GM19043 (cell line): ENCODE results near the gene ARSI.

Source experiments
- ATAC-seq: cut with Tn5 transposase; IDR thresholded peaks from one replicate; pipeline ENCODE4 v1.9.1; 2021; ENCODE audit warnings: low read depth; ENCODE audit not compliant: unreplicated experiment

ARSI gene

DNA sequence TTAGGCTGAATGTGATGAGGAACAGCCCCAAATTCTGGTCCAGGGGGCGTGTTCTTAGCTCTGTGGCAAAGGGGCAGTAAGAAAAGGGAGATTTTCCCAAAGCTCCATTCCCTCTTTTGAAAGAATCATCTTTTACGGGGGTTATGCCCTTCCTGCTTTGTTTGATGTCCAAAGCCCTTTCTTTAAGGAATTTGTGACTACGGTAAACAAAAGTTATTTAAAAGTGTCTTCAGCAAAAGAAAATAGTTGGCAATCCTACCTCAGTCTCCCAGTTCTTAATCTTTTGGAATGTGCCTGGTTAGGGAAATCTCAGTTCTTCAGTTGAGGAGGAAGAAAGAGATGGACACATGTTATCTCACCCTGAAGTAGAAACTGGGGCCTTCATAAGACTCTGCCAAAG is 24.4 kb upstream of the ARSI start:
- no peak for ATAC-seq

DNA sequence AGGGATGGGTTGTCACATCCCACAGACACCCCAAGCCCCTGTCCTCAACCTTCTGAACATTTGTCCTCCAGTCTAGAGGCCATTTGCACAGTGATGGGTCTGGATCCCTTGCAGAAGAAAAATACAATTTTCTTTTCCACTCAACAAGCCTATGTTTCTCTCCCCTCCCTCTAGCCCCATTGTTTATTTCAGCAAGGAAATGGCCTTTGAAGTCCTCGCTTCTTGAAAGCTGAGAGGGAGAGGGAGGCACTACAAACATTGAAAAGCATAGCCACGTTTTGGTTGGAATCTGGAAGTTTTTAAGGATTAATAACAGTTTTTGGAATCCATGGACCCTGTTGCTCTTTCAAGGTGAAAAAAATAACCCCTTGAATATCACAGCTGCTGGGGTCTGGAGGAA is 24.0 kb upstream of the ARSI start:
- ATAC-seq, result no peak

DNA sequence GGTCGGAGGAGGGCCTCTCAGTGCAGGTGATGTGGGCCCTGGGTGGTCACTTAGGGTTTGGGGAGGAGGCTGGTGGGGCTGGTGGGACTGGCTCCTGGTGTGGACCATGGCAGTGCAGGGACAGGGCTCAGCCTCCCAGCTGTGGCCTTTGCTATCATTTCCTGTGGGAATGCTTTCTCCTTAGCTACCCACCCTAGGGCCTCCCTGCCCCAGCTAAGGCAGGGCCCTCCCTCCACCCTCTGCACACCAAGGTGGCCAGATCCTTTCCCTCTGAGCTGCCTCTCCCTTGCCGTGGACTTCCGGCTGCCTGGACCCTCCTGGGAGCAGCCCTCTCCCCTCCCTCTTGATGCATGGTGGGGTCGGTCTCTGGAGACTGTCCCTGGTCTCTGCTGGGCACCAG is 22.7 kb upstream of the ARSI start:
- no peak for ATAC-seq

DNA sequence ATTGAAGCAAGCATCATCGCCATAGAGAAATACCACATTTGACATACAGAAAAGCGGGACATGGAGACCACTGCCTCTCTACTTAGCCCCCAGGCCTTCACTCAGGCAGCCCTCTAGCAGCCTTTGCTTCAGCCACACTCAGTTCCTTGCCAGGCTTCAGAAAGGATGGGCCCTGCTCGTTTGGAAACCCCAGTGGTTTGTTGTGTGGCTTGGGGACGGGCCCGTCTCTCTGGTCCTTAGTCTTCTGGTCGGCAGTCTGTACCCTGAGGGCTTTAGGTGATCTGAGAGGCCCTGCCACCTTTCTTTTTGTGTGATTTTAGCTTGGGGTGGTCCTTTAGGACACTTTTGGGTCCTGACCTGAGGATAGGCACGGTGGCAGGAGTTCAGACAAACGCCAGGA is 21.1 kb upstream of the ARSI start:
- no peak for ATAC-seq

GRCh38 chr5:150323092-150323491 is 20.4 kb upstream of the ARSI start:
- no peak for ATAC-seq

DNA sequence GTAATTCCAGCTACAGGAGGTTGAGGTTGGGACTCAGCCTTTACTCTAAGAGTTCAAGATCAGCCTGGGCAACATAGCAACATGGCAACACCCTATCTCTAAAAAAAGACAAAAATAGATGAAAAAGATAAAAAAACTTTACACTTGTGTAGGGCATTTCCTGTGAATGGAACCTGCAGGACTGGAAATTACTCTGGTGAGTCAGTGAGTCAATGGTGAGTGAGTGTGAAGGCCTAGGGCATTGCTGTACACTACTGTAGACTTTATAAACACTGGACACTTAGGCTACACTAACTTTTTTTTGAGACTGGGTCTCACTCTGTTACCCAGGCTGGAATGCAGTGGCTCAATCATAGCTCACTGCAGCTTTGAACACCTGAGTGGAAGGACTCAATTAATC is 19.5 kb upstream of the ARSI start:
- no peak for ATAC-seq

- ATAC-seq, result no peak
Measured at GRCh38 chr5:150321784-150322183, 19.1 kb upstream of the ARSI start.

DNA sequence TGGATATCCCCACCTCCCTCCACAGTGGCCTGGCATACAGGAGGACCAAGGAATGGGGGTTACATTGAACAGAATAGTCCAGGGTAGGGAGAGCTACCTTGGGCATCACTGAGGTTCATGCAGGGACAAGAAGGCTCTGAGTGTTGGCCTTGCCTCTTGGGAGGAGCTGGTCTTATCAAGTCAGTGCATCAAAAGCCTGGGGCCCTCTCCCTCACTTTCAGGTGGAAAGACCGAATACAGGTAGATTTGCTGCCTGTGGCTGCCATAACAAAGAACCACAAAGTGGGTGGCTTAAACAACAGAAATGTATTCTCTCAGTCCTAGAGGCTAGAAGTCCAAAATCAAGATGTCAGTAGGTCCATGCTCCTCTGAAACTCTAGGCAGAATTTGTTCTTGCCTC is 18.5 kb upstream of the ARSI start:
- ATAC-seq, result no peak

DNA sequence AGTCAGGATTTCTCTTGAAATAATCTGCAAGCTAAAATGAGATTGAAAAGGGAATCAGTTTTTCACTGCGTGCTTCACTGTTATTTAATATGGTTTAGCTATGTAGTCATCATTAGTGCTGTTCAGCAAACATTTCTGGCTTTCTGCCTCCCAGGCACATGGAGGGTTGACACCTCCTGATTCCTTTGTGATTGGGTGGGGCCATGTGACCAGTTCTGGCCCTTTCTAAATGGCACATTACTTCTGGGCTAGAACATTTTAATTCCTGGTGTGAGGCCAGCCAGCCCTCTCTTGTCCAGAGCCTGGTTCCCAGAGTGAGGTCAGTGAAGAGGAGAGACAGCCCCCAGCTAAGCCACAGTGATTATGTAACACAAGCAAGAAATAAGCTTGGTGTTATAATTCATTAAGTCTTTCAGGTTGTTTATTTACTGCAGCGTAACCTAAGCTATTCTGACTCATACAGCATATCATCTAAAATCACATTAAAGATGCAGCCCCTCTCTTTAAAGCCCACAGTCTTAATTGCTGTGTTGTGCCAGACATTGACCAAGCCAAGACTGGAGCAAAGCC is 17.4 kb upstream of the ARSI start:
- no peak for ATAC-seq

DNA sequence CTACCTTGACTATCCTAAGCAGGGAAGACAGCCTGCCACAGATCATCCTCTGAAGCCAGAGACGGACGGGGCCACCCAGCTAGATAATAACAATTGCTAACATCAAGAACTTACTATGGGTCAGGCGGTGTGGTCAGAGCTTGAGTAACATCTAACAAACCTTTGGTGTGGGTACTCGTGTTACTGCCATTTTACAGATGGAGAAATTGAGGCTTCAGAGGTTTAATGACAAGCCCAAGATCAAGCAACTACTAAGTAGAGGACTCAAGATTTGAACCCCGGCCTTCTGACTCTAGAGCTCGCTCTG is 16.7 kb upstream of the ARSI start:
- ATAC-seq, result no peak

GRCh38 chr5:150318613-150319483 is 16.1 kb upstream of the ARSI start:
- ATAC-seq, result no peak

DNA sequence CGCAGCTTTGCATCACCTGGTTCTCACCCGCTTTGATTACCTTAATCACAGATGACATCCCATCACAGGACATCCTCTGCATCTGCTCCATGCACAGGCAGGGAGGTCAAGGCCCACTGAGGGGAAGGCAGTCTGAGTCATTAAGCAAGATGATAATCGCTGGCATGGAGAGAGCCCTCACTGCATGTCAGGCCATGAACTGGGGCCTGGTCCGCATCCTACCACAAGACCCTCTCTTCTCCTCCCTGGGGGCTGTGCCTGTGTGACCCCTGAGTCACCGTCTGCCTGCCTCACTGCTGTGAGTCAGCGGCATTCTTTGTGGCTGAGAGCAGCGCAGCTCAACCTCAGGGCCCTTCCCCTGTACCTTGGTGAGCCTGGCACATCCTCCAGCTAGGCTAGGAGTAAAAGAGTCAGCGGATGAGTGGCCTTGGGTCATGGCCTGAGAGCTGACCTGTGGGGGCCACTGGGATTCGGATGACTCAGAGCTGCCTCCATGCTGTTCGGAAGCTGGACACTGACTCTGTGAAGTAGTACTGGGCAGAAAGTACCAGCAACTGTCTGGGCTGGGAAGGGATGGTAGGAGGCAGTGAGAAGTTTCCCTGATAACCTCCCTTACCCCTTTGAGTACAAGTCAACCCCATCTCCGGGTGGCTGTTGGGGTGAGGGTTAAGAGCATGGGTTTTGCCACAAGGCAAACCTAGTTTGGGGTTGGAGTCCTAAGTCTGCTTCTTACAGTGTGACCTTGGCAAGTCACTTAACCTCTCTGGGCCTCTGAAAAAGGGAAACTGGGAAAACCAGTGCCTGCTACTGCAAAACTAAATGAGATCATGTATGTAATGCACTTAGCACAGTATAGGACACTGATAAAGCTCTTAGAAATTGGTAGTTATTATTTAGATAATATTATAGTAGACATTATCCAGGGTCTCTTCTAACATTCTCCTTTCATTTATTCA is 14.6 kb upstream of the ARSI start:
- ATAC-seq, result no peak

GRCh38 chr5:150316320-150316719 is 13.6 kb upstream of the ARSI start:
- ATAC-seq, result no peak

DNA sequence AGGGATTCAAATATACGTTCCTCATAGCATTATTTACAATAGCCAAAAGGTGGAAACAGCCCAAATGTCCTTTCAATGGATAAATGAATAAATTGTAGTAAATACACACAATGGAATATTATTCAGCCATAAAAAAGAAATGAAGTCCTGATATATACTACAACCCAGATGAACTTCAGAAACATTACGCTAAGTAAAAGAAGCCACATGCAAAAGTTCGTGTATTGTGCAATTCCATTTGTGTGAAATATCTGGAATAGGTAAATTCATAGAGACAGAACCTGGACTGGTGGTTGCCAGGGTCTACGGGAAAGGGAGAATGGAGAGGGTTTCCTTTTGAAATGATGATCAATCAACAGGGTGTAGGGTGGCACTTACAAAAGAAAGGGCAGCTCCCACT is 12.5 kb upstream of the ARSI start:
- no peak for ATAC-seq

DNA sequence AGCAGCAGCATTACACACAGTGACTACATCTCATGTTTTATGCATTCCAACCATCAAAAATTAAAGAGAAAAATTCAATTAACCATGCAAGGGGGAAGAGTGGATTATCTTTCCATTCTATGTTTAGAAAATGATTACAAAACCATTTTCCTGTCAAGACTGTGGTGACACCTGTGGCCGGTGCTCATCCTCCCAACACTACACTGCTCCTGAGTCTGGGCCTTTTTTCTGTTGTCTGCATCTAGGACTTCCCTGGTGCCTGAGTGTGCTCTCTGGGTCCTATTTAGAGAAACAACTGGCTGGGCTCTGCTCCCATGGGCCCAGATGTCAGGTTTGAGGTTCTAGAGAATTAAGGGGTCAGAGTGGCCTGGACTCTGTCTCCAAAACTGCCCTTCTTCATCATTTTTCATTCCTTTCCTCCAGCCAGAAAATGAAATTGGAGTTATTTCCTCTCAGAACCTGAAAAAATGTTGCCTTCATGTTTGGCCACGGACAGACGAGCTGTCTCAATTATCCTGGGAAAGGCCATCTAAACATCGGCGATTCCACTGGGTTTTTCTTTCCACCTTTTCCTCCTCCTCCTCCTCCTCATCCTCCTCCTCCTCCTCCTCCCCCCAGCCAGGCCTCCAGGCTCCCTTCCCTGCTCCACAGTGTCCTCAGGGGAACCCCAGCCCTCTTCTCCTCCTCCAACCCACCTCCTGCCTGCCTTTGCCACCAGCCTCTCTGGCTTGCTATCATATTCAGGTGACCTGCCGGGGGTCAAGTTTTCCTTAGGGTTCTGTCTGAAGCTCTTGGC is 11.4 kb upstream of the ARSI start:
- ATAC-seq, result no peak

GRCh38 chr5:150313501-150313900 is 10.8 kb upstream of the ARSI start:
- ATAC-seq, result no peak

- no peak for ATAC-seq
Measured at GRCh38 chr5:150312518-150312917, 9.8 kb upstream of the ARSI start.

GRCh38 chr5:150311015-150311692 is 8.4 kb upstream of the ARSI start:
- ATAC-seq, result no peak

DNA sequence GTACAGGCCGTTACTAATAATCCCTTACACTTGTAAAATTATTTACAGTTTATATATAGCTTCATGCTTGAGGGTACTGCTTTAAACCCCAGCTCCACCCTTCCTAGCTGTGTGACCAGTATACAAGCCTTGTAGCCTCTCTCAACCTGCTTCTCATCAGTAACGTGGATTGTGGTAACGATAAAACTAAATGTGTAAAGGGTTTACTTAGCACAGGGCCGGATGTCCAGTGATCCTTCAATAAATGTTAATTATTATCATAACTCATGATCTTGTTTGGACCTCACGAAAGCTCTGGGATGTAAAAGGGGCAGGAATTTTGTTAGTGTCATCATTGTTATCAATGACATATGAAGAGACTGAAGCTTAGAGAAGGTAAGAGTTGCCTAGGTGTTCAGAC is 7.5 kb upstream of the ARSI start:
- no peak for ATAC-seq

DNA sequence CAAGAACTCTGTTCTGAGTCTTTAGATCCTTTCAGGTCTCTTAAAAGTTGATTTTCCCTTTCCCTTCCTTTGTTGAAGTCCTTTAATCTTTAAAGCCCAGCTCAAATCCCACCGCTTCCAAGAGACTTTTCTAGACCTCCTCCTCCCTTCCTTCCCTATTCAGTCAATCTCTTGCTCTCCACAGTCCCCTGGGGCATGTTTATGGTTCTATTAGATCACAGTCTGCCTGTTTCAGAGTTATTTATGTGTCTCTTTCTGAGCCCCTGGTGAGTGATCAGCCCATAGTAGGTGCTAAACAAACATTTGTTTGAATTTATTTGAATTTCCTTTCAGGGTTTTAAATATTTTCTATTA is 7.2 kb upstream of the ARSI start:
- no peak for ATAC-seq
